GM12872 (cell line): ENCODE results near the gene NLGN2.

ENCODE experiments used
- TF ChIP-seq, protein P1 (sequence below): IDR thresholded peaks from 3 replicates; pipeline ENCODE4 v1.5.1; 2011; ENCODE audit warnings: low read depth, mild to moderate bottlenecking, low read length, moderate library complexity; ENCODE audit not compliant: insufficient read depth

The NLGN2 gene

DNA sequence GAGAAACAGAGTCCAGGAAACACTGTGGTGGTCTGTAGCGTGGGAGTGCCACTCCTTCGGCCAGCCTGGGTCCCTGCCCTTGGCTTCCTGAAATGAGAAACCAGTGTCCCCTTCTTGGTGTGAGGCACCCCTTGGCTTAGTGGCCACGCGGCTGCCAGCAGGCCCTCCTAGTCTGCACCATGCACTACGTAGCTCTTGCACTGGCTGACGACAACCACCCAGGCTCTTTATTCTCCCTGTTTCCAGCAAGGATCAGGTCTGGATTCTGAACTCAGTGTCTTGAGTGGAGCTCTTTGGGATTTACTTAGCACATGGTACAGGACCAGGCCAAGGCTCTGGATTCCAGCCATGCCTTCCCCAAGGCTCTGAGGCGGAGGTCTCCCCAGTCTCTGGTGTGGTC is 19.9 kb downstream of the NLGN2 start:
- TF ChIP-seq, protein P1, sequence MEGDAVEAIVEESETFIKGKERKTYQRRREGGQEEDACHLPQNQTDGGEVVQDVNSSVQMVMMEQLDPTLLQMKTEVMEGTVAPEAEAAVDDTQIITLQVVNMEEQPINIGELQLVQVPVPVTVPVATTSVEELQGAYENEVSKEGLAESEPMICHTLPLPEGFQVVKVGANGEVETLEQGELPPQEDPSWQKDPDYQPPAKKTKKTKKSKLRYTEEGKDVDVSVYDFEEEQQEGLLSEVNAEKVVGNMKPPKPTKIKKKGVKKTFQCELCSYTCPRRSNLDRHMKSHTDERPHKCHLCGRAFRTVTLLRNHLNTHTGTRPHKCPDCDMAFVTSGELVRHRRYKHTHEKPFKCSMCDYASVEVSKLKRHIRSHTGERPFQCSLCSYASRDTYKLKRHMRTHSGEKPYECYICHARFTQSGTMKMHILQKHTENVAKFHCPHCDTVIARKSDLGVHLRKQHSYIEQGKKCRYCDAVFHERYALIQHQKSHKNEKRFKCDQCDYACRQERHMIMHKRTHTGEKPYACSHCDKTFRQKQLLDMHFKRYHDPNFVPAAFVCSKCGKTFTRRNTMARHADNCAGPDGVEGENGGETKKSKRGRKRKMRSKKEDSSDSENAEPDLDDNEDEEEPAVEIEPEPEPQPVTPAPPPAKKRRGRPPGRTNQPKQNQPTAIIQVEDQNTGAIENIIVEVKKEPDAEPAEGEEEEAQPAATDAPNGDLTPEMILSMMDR, result no peak

DNA sequence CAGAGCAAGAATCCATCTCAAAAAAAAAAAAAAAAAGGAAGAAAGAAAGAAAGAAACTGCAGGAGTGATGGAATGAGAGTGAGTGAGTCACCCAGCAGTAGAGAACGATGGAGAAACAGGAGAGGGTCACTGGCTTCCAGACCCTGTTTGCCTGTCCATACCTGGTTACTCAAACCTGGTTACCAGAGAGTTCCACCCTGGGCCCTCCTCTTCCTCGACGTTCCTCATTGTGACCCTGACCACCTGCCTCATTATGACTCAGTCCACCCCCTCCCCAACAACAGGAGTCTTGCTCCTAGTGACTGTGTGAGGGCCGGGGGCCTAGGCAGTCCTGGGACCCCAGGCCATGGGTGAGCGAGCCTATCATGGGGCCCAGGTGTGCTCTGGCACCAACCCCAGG is 20.9 kb downstream of the NLGN2 start, which contains the start of gene SPEM3:
Gene SPEM3 (plus strand): TSS at position 301 of the 400 bp plus-strand sequence. CDS start 46 bp downstream, at position 347.
- TF ChIP-seq, protein P1, result no peak

DNA sequence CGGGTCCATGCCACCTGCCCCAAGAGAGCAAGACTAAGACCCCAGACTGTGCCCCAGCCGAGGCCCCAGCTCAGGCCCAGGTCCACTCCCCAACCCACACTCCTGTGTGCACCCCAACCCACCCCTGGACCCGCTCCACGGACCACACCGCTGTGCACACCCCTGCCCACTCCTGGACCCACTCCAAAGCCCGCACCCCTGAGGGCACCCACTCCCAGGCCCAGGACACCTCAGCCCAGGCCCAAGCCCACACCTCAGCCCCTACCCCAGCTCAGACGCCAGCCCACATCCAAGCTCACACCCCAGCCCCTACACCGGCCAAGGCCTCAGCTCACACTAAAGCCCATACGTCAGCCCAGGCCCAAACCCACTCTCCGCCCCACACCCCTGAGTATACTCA is 22.1 kb downstream of the NLGN2 start:
- TF ChIP-seq, protein P1, result no peak

DNA sequence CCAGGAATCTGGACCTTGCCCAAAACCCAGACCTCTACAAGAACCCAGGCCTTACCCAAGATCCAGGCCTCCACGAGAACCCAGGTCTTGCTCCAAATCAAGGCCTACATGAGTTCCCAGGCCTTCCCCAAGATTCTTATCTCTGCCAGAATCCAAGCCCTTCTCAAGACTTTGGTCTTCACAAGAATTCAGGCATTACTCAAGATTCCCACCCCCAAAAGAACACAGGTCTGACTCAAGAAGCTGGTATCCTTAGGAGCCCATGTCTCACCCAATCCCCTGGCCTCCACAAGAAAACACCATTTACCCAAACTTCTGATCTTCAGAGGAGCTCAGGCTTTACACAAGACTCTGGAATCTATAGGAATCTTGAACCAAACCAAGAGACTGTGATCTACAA is 23.6 kb downstream of the NLGN2 start:
- TF ChIP-seq, protein P1, result no peak

DNA sequence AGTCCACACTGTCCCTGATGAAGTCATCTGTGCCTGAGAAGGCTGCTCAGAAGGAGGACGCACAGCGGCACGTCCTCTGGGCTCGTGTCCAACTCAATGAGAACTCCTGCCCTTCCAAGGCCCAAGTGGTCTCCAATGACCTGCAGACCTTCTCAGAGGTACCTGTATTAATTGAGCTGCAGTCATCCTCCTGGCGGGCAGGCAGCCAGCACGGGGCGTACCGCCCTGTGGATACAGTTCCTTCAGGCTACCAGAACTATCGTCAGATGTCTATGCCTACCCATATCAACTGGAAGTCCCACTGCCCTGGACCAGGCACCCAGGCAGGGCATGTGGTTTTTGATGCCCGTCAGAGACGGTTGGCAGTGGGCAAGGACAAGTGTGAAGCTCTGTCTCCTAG is 24.7 kb downstream of the NLGN2 start:
- TF ChIP-seq, protein P1, result no peak

DNA sequence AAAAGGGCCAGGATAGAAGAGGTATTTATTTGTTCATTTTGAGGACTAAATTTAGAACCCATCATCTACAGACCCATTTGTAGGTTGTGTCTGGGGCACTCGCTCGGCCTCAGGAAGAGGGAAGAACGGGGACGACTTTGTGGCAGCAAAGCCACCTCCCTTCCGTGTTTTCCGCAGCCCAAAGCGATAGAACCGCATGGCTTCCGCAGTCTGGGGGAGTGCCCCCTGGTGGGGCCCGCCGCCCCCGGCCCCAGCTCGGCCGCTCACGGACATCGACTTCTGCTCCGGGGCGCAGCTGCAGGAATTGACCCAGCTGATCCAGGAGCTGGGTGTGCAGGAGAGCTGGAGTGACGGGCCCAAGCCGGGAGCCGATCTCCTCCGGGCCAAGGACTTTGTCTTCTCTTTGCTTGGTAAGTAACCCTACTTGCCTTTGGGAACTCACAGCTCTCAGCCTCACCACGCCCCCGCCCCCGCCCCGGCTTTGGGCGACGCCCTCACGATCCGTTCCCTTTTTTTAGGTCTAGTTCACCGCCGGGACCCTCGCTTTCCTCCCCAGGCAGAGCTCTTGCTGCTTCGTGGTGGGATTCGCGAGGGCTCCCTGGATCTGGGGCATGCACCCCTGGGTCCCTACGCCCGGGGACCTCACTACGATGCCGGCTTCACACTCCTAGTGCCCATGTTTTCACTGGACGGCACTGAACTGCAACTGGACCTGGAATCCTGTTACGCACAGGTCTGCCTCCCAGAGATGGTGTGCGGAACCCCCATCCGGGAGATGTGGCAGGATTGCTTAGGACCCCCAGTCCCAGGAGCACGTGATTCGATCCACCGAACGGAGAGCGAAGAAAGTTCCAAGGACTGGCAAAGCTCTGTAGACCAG is 28.3 kb downstream of the NLGN2 start:
- TF ChIP-seq, protein P1, result peak; percentile 50

DNA sequence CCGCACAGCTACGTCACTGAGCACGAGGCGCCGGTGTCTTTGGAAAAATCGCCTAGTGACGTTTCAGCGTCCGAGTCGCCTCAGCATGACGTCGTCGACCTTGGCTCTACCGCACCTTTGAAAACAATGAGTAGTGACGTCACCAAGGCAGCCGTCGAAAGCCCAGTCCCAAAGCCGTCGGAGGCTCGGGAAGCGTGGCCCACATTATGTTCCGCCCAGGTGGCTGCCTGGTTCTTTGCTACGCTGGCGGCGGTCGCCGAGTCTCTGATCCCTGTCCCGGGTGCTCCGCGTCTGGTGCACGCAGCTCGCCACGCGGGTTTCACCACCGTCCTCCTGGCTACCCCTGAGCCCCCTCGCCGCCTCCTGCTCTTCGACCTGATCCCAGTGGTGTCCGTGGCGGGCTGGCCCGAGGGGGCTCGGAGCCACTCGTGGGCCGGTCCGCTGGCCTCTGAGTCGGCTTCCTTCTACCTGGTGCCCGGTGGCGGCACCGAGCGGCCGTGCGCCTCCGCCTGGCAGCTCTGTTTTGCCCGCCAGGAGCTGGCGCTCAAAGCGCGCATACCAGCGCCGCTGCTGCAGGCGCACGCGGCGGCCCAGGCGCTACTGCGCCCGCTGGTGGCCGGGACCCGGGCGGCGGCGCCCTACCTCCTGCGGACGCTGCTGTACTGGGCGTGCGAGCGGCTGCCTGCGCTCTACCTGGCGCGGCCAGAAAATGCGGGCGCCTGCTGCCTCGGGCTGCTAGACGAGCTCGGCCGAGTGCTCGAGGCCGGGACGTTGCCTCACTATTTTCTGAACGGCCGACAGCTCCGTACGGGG is 29.1 kb downstream of the NLGN2 start:
- TF ChIP-seq, protein P1, result peak; percentile 82
